Measurements from ENCODE around the gene GABRR1. TPM values are rescaled to one million over a fixed set of nuclear protein-coding genes. Genes with fewer than 3 reads are reported as not detected.

Gene GABRR1
- total and polyA plus RNA-seq, 2 experiments from 2014 or later: not detected

DNA sequence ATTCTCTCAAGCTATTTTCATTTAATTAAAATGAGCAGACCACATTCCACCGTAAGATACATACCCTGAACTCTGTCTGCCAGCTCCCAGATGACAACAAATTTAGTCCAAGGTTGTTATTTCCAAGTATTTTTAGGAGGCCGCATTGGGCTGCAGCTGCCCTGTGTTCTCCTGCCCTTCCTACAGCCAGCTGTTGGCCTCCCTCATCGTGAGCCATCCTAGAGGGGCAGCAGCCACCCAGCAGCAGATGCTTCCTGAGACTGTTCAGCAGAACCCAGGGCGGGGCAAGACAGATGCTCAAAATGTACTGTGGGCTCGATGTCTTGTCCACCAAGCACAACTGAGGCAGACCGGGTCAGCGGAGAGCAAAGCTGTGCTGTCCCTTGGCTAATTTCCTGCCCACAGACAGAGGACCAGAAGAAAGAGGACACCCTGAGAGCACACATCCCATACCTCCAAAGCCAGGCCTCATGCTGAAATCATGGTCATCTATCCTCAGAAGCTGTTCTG, 16.4 kb downstream of the GABRR1 start:
- Histone ChIP-seq H3K4me3 (no peak overlapping the region), H3K27me3 (replicated peaks; ENCODE audit: insufficient read depth) (0 out of 2 replicates have a peak, but pooled peaks cover 9% of the 10 kb centered on the region), H3K9me2 (ENCODE audit: insufficient read depth) (no peaks in the 10 kb centered on the region), H3K79me2 (ENCODE audit: insufficient read depth) (no peaks in the 10 kb centered on the region), H3K9me3 (ENCODE audit: low read depth) (no peaks in the 10 kb centered on the region), H3K4me1 (ENCODE audit: insufficient read depth) (no peaks in the 10 kb centered on the region), H3F3A (ENCODE audit: insufficient read depth) (no peaks in the 10 kb centered on the region), H3K36me3 (ENCODE audit: low read depth) (no peaks in the 10 kb centered on the region), H4K20me1 (ENCODE audit: insufficient read depth) (no peaks in the 10 kb centered on the region), H3K27ac (no peak overlapping the region), H3K4me2 (ENCODE audit: unreplicated experiment) (no peak overlapping the region), H2AFZ (no peak overlapping the region), H3K9ac (no peak overlapping the region)
- 66 to 68% methylated on average over 7 of the region's 7 CpGs for WGBS, 2 experiments (ENCODE audit: low coverage in 1 of 2, low lambda C conversion rate in 2 of 2, missing lambda C conversion rate in 2 of 2)
- TF ChIP-seq EZH2 (IDR thresholded peaks at IDR 0.05; ENCODE audit: insufficient read depth, poor library complexity, severe bottlenecking) (no peak), EZH2phosphoT487 (IDR thresholded peaks at IDR 0.05; ENCODE audit: insufficient read depth, low read depth) (no peak)
- in situ Hi-C loops (cut with MboI): no loop called here
- DNase-seq: no peak

DNA sequence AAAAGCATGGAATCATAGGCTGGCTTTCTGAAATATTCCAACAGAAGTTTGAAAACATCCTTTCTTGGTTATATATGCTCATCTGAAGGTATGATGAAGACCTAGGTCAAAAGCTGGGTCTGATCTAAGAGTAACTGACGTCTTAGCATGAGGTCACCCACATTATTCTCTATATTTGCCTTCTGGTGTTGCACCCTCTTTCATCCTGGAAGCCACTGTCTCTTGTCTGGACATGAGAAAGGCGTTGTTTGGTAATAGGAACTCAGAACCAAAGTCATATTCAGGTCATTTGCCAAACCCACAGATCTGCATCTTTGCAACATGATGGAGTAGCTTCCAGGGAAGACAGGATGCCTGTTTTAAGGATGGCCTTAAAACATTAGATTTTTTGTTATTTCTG, 17.6 kb downstream of the GABRR1 start:
- no peaks in the 10 kb centered on the region for H3K9me2 ChIP-seq (ENCODE audit: insufficient read depth)
- H3K9me3 ChIP-seq (ENCODE audit: low read depth): no peaks in the 10 kb centered on the region
- H3K36me3 ChIP-seq (ENCODE audit: low read depth): no peaks in the 10 kb centered on the region
- H3F3A ChIP-seq (ENCODE audit: insufficient read depth): no peaks in the 10 kb centered on the region
- no peak overlapping the region for H3K9ac ChIP-seq
- H3K4me2 ChIP-seq (ENCODE audit: unreplicated experiment): no peak overlapping the region
- WGBS, 2 experiments (ENCODE audit: low coverage in 1 of 2, low lambda C conversion rate in 2 of 2, missing lambda C conversion rate in 2 of 2): 19 to 30% methylated on average over 2 of the region's 2 CpGs
- no peaks in the 10 kb centered on the region for H4K20me1 ChIP-seq (ENCODE audit: insufficient read depth)
- H3K27me3 ChIP-seq (replicated peaks; ENCODE audit: insufficient read depth): 0 out of 2 replicates have a peak, but pooled peaks cover 5% of the 10 kb centered on the region
- no peak overlapping the region for H3K27ac ChIP-seq
- no peaks in the 10 kb centered on the region for H3K79me2 ChIP-seq (ENCODE audit: insufficient read depth)
- DNase-seq: no peak
- TF ChIP-seq EZH2phosphoT487 (IDR thresholded peaks at IDR 0.05; ENCODE audit: insufficient read depth, low read depth) (no peak), EZH2 (IDR thresholded peaks at IDR 0.05; ENCODE audit: insufficient read depth, poor library complexity, severe bottlenecking) (no peak)
- H2AFZ ChIP-seq: no peak overlapping the region
- H3K4me3 ChIP-seq: no peak overlapping the region
- in situ Hi-C loops (cut with MboI): no loop called here
- H3K4me1 ChIP-seq (ENCODE audit: insufficient read depth): no peaks in the 10 kb centered on the region

DNA sequence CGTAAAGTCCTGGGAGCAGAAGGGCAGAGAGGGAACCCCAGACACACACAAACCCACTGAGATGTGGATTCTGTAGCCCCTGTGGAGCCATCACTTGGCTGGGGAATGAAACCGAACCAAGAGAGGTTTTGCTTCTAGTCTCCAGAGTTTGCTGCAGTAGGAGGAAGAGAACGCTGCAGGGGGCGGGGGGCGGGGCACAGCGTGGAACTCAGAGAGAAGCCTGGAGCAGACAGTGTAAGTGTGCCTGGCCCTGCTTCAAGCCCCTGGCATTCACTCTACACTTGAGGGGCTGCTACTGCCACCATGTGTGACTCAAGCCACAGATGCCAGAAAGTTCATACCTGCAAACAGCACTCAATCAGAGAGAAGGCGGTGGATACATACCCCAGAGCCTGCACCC, 18.9 kb downstream of the GABRR1 start:
- Histone ChIP-seq H3K4me3 (no peak overlapping the region), H3K4me1 (ENCODE audit: insufficient read depth) (no peaks in the 10 kb centered on the region), H3K79me2 (ENCODE audit: insufficient read depth) (no peaks in the 10 kb centered on the region), H2AFZ (no peak overlapping the region), H3K36me3 (ENCODE audit: low read depth) (no peaks in the 10 kb centered on the region), H3K9me3 (ENCODE audit: low read depth) (no peaks in the 10 kb centered on the region), H3K9ac (no peak overlapping the region), H3K9me2 (ENCODE audit: insufficient read depth) (no peaks in the 10 kb centered on the region), H4K20me1 (ENCODE audit: insufficient read depth) (no peaks in the 10 kb centered on the region), H3K27me3 (replicated peaks; ENCODE audit: insufficient read depth) (0 out of 2 replicates have a peak, but pooled peaks cover 5% of the 10 kb centered on the region), H3K27ac (no peak overlapping the region), H3K4me2 (ENCODE audit: unreplicated experiment) (no peak overlapping the region), H3F3A (ENCODE audit: insufficient read depth) (no peaks in the 10 kb centered on the region)
- no peak for DNase-seq
- in situ Hi-C loops (cut with MboI): no loop called here
- 59 to 66% methylated on average over 7 of the region's 7 CpGs for WGBS, 2 experiments (ENCODE audit: low coverage in 1 of 2, low lambda C conversion rate in 2 of 2, missing lambda C conversion rate in 2 of 2)
- TF ChIP-seq EZH2 (IDR thresholded peaks at IDR 0.05; ENCODE audit: insufficient read depth, poor library complexity, severe bottlenecking) (no peak), EZH2phosphoT487 (IDR thresholded peaks at IDR 0.05; ENCODE audit: insufficient read depth, low read depth) (no peak)

DNA sequence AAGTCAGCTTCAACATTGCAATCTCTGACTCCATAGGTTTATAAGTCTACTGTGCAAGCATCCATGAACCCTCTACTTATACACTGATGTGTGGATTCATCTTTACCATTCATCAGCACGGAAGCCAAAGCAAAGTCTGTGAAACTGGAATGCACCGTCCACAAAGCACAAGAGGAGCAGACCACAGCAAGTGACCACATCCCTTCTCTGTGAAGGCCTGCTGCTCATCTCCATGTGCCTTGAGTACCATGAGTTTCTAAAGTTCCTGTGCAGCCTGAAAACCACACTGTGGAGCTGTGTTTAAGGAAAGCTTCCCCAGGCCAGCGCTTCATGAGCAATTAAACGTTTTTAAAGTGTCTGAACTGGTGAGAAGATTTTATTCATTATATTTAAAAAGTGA, 20.0 kb downstream of the GABRR1 start:
- Histone ChIP-seq H3K4me1 (ENCODE audit: insufficient read depth) (no peaks in the 10 kb centered on the region), H3K4me3 (no peak overlapping the region), H3K9ac (no peak overlapping the region), H3F3A (ENCODE audit: insufficient read depth) (no peaks in the 10 kb centered on the region), H3K9me3 (ENCODE audit: low read depth) (no peaks in the 10 kb centered on the region), H3K36me3 (ENCODE audit: low read depth) (no peaks in the 10 kb centered on the region), H2AFZ (no peak overlapping the region), H3K27me3 (replicated peaks; ENCODE audit: insufficient read depth) (0 out of 2 replicates have a peak, but pooled peaks cover 5% of the 10 kb centered on the region), H3K9me2 (ENCODE audit: insufficient read depth) (no peaks in the 10 kb centered on the region), H3K27ac (no peak overlapping the region), H3K79me2 (ENCODE audit: insufficient read depth) (no peaks in the 10 kb centered on the region), H3K4me2 (ENCODE audit: unreplicated experiment) (no peak overlapping the region), H4K20me1 (ENCODE audit: insufficient read depth) (no peaks in the 10 kb centered on the region)
- 28 to 30% methylated on average over 4 of the region's 4 CpGs for WGBS, 2 experiments (ENCODE audit: low coverage in 1 of 2, low lambda C conversion rate in 2 of 2, missing lambda C conversion rate in 2 of 2)
- in situ Hi-C loops (cut with MboI): no loop called here
- no peak for DNase-seq
- TF ChIP-seq EZH2phosphoT487 (IDR thresholded peaks at IDR 0.05; ENCODE audit: insufficient read depth, low read depth): no peak
- TF ChIP-seq EZH2 (IDR thresholded peaks at IDR 0.05; ENCODE audit: insufficient read depth, poor library complexity, severe bottlenecking): no peak

DNA sequence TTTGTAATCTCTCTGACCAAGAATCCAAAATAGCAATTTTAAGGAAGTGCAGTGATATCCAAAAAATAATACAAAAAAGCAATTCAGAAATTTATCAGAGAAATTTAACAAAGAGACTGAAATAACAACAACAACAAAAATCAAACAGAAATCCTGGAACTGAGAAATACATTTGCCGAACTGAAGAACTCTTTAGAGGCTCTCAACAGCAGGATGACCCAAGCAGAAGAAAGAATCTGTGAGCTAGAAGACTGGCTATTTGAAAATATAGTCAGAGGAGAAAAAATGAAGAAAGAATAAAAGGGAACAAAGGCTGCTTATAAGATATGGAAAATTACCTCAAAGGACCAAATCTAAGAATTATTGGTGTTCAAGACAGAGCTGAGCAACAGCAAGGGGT, 22.6 kb downstream of the GABRR1 start:
- in situ Hi-C loops (cut with MboI): no loop called here

More for the DNA sequence above, 22.6 kb downstream of the GABRR1 start:
- H3K4me2 ChIP-seq (ENCODE audit: unreplicated experiment): no peak overlapping the region
- H3K4me1 ChIP-seq (ENCODE audit: insufficient read depth): no peaks in the 10 kb centered on the region
- no peaks in the 10 kb centered on the region for H3K79me2 ChIP-seq (ENCODE audit: insufficient read depth)
- no peaks in the 10 kb centered on the region for H3K9me2 ChIP-seq (ENCODE audit: insufficient read depth)
- no peak overlapping the region for H3K27ac ChIP-seq
- H3K9me3 ChIP-seq (ENCODE audit: low read depth): no peaks in the 10 kb centered on the region
- H2AFZ ChIP-seq: no peak overlapping the region
- 0 out of 2 replicates have a peak, but pooled peaks cover under 1% of the 10 kb centered on the region for H3K27me3 ChIP-seq (replicated peaks; ENCODE audit: insufficient read depth)
- H3F3A ChIP-seq (ENCODE audit: insufficient read depth): no peaks in the 10 kb centered on the region
- no peaks in the 10 kb centered on the region for H4K20me1 ChIP-seq (ENCODE audit: insufficient read depth)
- no peak overlapping the region for H3K4me3 ChIP-seq
- TF ChIP-seq EZH2phosphoT487 (IDR thresholded peaks at IDR 0.05; ENCODE audit: insufficient read depth, low read depth) (no peak), EZH2 (IDR thresholded peaks at IDR 0.05; ENCODE audit: insufficient read depth, poor library complexity, severe bottlenecking) (no peak)
- no peak for DNase-seq
- H3K9ac ChIP-seq: no peak overlapping the region
- 55 to 62% methylated on average over 1 of the region's 1 CpG for WGBS, 2 experiments (ENCODE audit: low coverage in 1 of 2, low lambda C conversion rate in 2 of 2, missing lambda C conversion rate in 2 of 2)
- no peaks in the 10 kb centered on the region for H3K36me3 ChIP-seq (ENCODE audit: low read depth)
